ENCODE results near the gene HMGCS2.

The HMGCS2 gene

DNA sequence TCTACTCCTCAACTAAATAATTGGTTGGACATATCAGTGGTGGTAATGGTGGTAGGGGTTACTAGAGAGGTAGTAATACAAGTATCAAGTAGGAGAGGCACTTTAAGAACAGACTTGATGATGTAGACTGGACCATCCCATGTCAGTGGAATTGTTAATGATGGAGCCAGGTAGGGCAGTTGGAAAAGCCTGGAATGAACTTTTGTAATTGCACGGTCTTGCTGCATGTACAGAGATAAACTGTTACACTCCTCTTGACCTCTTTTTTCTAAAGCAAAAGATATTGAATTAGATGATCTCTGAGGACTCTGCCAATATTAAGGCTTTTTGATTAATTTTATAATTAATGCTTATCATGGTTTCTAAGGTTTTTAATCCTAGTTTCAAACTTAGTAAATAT is 5.8 kb downstream of the HMGCS2 start:
- Histone ChIP-seq H3K4me2 (ENCODE audit: low read length) (no peak overlapping the region), H3K9me3 (ENCODE audit: insufficient read depth, low read length) (no peaks in the 10 kb centered on the region), H3K27me3 (ENCODE audit: low read depth, low read length) (peaks cover 21% of the 10 kb centered on the region), H2AFZ (ENCODE audit: low read depth, low read length) (no peak overlapping the region), H4K20me1 (ENCODE audit: insufficient read depth, low read length) (no peaks in the 10 kb centered on the region), H3K79me2 (ENCODE audit: low read length) (no peaks in the 10 kb centered on the region), H3K36me3 (replicated peaks; ENCODE audit: low read depth, low read length) (no peaks in the 10 kb centered on the region), H3K4me1 (ENCODE audit: low read length) (no peaks in the 10 kb centered on the region), H3K27ac (ENCODE audit: low read length) (no peak overlapping the region), H3K9ac (ENCODE audit: low read length) (no peak overlapping the region), H3K4me3 (ENCODE audit: low read length) (no peak overlapping the region)
- no peak for TF ChIP-seq EZH2phosphoT487 (IDR thresholded peaks at IDR 0.05; ENCODE audit: low read depth)
- TF ChIP-seq, protein P1, sequence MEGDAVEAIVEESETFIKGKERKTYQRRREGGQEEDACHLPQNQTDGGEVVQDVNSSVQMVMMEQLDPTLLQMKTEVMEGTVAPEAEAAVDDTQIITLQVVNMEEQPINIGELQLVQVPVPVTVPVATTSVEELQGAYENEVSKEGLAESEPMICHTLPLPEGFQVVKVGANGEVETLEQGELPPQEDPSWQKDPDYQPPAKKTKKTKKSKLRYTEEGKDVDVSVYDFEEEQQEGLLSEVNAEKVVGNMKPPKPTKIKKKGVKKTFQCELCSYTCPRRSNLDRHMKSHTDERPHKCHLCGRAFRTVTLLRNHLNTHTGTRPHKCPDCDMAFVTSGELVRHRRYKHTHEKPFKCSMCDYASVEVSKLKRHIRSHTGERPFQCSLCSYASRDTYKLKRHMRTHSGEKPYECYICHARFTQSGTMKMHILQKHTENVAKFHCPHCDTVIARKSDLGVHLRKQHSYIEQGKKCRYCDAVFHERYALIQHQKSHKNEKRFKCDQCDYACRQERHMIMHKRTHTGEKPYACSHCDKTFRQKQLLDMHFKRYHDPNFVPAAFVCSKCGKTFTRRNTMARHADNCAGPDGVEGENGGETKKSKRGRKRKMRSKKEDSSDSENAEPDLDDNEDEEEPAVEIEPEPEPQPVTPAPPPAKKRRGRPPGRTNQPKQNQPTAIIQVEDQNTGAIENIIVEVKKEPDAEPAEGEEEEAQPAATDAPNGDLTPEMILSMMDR (IDR thresholded peaks at IDR 0.05; ENCODE audit: low read depth, low read length): no peak

DNA sequence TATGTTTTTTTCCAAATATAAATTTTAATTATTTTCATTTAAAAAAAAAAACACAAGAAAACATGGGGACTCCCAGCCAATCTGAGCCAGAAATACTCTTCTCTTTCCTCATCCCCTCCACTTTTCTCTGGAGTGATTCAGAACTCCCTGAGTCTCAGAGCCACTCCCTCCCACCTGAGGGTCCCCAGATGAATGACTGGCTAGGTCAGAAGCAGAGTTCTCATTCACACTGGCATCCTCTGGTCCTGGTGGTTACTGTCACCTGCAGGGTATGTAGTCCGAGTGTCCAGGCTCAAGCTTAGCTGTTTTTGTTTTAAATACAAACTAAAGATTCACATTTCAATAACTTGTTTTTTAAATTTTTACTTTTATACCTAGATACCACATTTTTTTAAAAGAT is 6.3 kb downstream of the HMGCS2 start:
- no peaks in the 10 kb centered on the region for H3K36me3 ChIP-seq (replicated peaks; ENCODE audit: low read depth, low read length)
- H2AFZ ChIP-seq (ENCODE audit: low read depth, low read length): no peak overlapping the region
- no peaks in the 10 kb centered on the region for H4K20me1 ChIP-seq (ENCODE audit: insufficient read depth, low read length)
- H3K9ac ChIP-seq (ENCODE audit: low read length): no peak overlapping the region
- H3K79me2 ChIP-seq (ENCODE audit: low read length): no peaks in the 10 kb centered on the region
- H3K9me3 ChIP-seq (ENCODE audit: insufficient read depth, low read length): no peaks in the 10 kb centered on the region
- no peak overlapping the region for H3K4me2 ChIP-seq (ENCODE audit: low read length)
- no peak for TF ChIP-seq EZH2phosphoT487 (IDR thresholded peaks at IDR 0.05; ENCODE audit: low read depth)
- TF ChIP-seq, protein P1 (IDR thresholded peaks at IDR 0.05; ENCODE audit: low read depth, low read length): no peak
- H3K27me3 ChIP-seq (ENCODE audit: low read depth, low read length): peaks cover 16% of the 10 kb centered on the region
- H3K27ac ChIP-seq (ENCODE audit: low read length): no peak overlapping the region
- no peak overlapping the region for H3K4me3 ChIP-seq (ENCODE audit: low read length)
- H3K4me1 ChIP-seq (ENCODE audit: low read length): no peaks in the 10 kb centered on the region

DNA sequence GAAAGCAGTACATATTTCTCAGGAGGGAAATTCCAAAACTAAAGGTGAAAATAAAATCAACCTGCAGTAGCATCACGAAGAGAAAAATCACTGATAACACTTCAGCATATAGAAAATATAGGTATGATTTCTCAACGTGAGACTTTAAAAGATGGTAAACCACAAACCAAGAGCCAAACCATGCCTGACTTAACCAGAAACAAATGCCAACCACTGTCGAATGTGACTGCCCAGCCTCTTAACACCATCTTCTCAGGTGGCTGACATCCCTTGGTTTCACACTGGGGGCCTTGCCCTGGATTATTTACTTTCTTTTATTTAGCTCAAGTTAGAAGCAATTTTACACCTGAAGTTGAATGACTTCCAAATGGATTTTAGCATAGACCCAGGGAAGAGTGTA is 10.1 kb downstream of the HMGCS2 start:
- Histone ChIP-seq H3K9me3 (ENCODE audit: insufficient read depth, low read length) (no peaks in the 10 kb centered on the region), H3K27me3 (ENCODE audit: low read depth, low read length) (peaks cover 4% of the 10 kb centered on the region; the same call in 1 of the 2 replicates), H4K20me1 (ENCODE audit: insufficient read depth, low read length) (no peaks in the 10 kb centered on the region), H3K4me3 (ENCODE audit: low read length) (no peak overlapping the region), H3K4me2 (ENCODE audit: low read length) (no peak overlapping the region), H3K27ac (ENCODE audit: low read length) (no peak overlapping the region), H3K36me3 (replicated peaks; ENCODE audit: low read depth, low read length) (no peaks in the 10 kb centered on the region), H3K79me2 (ENCODE audit: low read length) (no peaks in the 10 kb centered on the region), H2AFZ (ENCODE audit: low read depth, low read length) (no peak overlapping the region), H3K4me1 (ENCODE audit: low read length) (no peaks in the 10 kb centered on the region), H3K9ac (ENCODE audit: low read length) (no peak overlapping the region)
- TF ChIP-seq EZH2phosphoT487 (IDR thresholded peaks at IDR 0.05; ENCODE audit: low read depth): no peak
- TF ChIP-seq, protein P1 (IDR thresholded peaks at IDR 0.05; ENCODE audit: low read depth, low read length): no peak

DNA sequence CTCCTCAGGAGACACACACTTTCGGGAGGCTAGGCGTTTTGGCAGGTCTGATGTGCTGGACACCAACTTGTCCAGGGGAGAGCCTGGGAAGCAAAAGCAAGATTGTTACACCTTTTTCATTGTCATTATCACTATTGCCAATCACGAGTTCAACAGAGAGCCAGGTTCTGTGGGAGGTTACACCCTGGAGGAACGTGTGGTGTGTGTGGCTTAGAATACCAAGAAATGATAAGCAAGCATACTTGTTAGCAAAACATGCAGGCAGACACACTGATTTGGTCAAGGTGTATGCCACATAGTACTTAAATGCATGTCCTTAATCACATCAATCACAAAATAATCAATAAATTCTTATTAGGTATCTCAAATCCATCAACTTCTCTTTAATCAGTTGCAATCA is 16.1 kb downstream of the HMGCS2 start:
- Histone ChIP-seq H2AFZ (ENCODE audit: low read depth, low read length) (no peak overlapping the region), H4K20me1 (ENCODE audit: insufficient read depth, low read length) (no peaks in the 10 kb centered on the region), H3K4me3 (ENCODE audit: low read length) (no peak overlapping the region), H3K79me2 (ENCODE audit: low read length) (no peaks in the 10 kb centered on the region), H3K9ac (ENCODE audit: low read length) (no peak overlapping the region), H3K27me3 (ENCODE audit: low read depth, low read length) (peaks cover 21% of the 10 kb centered on the region), H3K4me1 (ENCODE audit: low read length) (no peaks in the 10 kb centered on the region), H3K27ac (ENCODE audit: low read length) (no peak overlapping the region), H3K4me2 (ENCODE audit: low read length) (no peak overlapping the region), H3K36me3 (replicated peaks; ENCODE audit: low read depth, low read length) (no peaks in the 10 kb centered on the region), H3K9me3 (ENCODE audit: insufficient read depth, low read length) (no peaks in the 10 kb centered on the region)
- TF ChIP-seq EZH2phosphoT487 (IDR thresholded peaks at IDR 0.05; ENCODE audit: low read depth): no peak
- TF ChIP-seq, protein P1 (IDR thresholded peaks at IDR 0.05; ENCODE audit: low read depth, low read length): no peak

All from OCI-LY3 (cell line).